ENCODE results near the gene ZBP1.

- TF ChIP-seq EZH2 (optimal IDR thresholded peaks at IDR 0.05; ENCODE audit: low read depth, low read length) = no peak
- no peak for TF ChIP-seq CTCF (IDR thresholded peaks at IDR 0.05; ENCODE audit: low read length)
- TF ChIP-seq EZH2phosphoT487 (IDR thresholded peaks at IDR 0.05; ENCODE audit: low read length) = no peak
Observed at GRCh38 chr20:57612916-57613315, 7.3 kb downstream of the ZBP1 start.
